GM21737 (cell line): Measurements from ENCODE around the gene NAA16.
"Not testable (repeated sequence)": the region's sequence is repeated elsewhere in the genome, so short reads cannot be mapped to it uniquely, and the experiment has no call there.

Source experiments
- ATAC-seq: cut with Tn5 transposase; IDR thresholded peaks from one replicate; pipeline ENCODE4 v1.9.1; 2021; ENCODE audit warnings: mild to moderate bottlenecking, moderate library complexity; ENCODE audit not compliant: unreplicated experiment

Gene NAA16

GRCh38 chr13:41352935-41353840 is 42.1 kb downstream of the NAA16 start:
- no peak for ATAC-seq

- no peak for ATAC-seq
Observed at GRCh38 chr13:41354416-41354815, 43.3 kb downstream of the NAA16 start.

DNA sequence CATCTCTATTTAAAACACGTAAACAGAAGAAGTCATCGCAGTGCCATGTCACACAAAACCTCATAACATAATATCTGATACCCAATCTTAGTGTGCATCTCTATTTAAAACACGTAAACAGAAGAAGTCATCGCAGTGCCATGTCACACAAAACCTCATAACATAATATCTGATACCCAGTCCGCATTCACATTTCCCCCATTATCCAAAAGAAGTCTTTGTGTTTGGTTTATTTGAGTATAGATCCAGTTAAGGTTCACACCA is 45.2 kb downstream of the NAA16 start:
- ATAC-seq: not testable (repeated sequence)

- no peak for ATAC-seq
Observed at GRCh38 chr13:41356786-41357185, 45.7 kb downstream of the NAA16 start.

GRCh38 chr13:41361491-41361890 is 50.4 kb downstream of the NAA16 start:
- no peak for ATAC-seq

- ATAC-seq: no peak
Observed at GRCh38 chr13:41364043-41364442, 53.0 kb downstream of the NAA16 start.

- ATAC-seq: no peak
Observed at GRCh38 chr13:41365631-41366030, 54.6 kb downstream of the NAA16 start.

DNA sequence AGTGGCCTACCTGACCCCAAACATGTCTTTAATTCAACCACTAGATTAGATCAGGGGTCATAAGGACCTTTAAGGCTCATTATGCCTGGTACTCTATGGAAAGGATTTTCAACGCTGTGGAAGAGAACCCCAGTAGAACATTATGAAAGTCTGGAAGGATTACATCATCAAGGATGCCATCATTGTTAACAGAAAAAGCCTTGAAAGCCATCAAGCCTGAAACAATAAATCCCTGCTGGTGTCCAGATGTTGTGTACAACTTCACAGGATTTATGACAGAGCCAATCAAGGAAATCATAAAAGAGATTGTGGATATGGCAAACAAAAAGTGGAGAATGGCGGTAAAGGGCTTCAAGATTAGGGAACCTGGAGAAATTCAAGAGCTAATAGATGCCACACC is 59.7 kb downstream of the NAA16 start:
- no peak for ATAC-seq

- ATAC-seq: no peak
Observed at GRCh38 chr13:41377446-41377845, 66.4 kb downstream of the NAA16 start.

DNA sequence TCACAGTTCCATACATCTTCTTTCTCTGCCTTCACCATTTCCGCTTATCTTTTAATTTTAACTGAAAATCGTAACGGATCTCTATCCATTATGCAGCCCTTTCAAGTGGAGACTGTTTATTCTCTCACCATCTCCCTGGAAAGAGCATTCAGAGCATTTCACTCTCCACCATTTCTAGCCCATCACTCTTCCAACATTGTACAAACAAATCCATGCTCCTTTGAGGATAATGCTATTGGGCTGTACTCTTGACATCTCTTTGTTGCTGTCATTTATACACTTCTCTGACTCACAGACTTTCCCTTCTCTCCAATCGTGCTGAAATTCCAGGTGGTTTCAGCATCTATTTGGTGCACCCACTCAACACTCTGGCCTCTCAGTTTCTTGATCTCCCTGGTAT is 71.4 kb downstream of the NAA16 start:
- no peak for ATAC-seq

DNA sequence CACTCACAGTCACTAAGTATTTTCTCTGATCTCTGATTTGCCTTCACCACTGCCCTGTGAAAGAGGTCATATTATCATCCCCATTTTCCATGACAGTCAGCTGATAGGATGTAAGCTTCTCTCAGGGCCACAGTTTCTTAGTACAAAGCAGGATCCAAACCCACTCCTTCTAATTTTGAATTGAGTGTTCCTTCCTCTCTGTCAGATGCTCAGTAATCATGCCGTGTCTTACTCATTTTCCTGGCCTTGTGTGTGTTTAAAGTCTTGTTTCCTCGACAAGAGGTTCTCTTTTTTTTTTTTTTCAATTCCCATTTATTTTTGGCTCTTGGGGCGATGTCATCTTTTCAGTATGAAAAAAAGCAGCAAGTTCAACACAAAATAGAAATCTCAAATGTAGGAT is 72.3 kb downstream of the NAA16 start:
- ATAC-seq: no peak

GRCh38 chr13:41384749-41385503 is 73.9 kb downstream of the NAA16 start:
- ATAC-seq: no peak

- ATAC-seq: no peak
Observed at GRCh38 chr13:41386211-41386610, 75.1 kb downstream of the NAA16 start.

- no peak for ATAC-seq
Observed at GRCh38 chr13:41387576-41387975, 76.5 kb downstream of the NAA16 start.

GRCh38 chr13:41388143-41388881 is 77.2 kb downstream of the NAA16 start:
- ATAC-seq: no peak

GRCh38 chr13:41389580-41389979 is 78.5 kb downstream of the NAA16 start:
- ATAC-seq: no peak

DNA sequence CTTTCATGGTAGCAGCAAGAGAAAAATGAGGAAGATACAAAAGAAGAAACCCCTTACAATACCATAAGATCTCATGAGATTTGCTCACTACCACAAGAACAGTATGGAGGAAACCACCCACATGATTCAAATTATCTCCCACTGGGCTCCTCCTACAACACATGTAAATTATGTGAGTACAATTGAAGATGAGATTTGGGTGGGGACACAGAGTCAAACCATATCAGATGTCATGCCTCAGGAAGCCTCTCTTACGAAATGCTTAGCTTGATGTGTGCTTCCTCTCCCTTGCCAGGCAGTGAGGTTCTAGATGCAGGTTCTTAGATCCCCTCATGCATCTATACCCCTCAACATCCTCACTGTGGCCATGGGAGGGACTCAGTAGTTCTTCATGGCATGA is 83.1 kb downstream of the NAA16 start:
- no peak for ATAC-seq

- no peak for ATAC-seq
Observed at GRCh38 chr13:41398494-41399170, 87.6 kb downstream of the NAA16 start.

DNA sequence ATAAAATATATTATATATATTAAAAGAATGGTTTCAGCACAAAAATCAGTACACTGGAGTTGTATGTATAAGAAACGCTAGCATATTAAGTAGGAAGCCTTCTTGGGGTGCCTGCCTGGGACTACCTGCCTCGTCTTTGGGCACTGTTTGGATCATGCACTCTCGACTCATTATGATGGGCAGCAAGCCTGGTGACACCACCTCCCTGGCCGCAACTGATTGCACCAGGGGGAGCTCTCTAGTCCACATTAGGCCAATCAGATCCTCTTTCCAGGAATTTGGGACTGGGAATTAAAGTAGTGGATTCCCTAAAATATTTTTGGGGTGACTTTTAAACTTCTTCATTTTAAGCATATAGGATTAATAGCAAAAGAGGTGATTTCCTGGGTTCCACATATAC is 90.3 kb downstream of the NAA16 start:
- no peak for ATAC-seq

DNA sequence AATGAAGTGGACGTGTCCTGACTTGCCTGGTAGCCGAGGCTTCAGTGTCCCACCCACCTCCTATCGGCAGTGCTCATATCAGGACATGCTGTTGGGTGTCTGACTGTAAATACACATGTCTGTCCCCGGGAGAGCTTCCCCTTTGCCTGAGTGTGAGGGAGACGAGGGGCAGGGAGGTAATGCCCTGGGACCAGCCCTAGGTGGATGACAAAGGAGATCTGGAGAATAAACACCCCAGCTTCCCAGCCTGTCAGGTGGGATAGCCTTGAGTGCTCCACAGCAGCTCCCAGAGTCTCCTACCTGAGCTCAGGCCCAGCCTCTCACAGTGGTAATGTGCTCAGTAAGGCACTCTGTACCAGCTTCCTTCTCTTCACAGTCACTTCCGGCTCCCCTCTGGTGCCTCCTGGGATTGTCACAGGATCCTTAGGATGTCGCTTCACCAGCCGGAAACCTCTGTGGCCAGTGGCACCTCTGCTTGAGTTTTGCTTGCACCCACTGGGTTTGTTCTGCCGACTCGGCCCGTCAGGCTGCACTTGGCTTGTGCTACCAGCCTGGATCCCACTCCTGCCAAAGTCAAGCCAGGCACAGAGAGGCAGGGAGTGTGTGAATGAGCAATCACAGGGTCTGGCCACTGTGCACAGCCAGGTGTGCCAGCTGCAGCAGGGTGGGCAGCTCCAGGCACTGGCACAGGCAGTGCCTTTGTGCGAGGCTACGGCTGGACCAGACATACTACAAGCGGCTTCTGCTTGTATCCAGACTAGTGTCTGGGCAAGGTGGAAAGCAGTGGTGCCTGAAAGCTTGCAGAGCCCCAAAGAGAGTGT is 91.8 kb downstream of the NAA16 start:
- ATAC-seq: no peak
